GM18909 (cell line): ENCODE data around the gene ZNF415.
A peak's percentile ranks its signal among the peaks of the same experiment; 100 is the strongest.
"Not testable (repeated sequence)": the region's sequence is repeated elsewhere in the genome, so short reads cannot be mapped to it uniquely, and the experiment has no call there.

Source experiments
- ATAC-seq: cut with Tn5 transposase; IDR thresholded peaks from one replicate; pipeline ENCODE4 v1.9.1; 2021; ENCODE audit warnings: mild to moderate bottlenecking; ENCODE audit not compliant: unreplicated experiment, poor library complexity

The ZNF415 gene

DNA sequence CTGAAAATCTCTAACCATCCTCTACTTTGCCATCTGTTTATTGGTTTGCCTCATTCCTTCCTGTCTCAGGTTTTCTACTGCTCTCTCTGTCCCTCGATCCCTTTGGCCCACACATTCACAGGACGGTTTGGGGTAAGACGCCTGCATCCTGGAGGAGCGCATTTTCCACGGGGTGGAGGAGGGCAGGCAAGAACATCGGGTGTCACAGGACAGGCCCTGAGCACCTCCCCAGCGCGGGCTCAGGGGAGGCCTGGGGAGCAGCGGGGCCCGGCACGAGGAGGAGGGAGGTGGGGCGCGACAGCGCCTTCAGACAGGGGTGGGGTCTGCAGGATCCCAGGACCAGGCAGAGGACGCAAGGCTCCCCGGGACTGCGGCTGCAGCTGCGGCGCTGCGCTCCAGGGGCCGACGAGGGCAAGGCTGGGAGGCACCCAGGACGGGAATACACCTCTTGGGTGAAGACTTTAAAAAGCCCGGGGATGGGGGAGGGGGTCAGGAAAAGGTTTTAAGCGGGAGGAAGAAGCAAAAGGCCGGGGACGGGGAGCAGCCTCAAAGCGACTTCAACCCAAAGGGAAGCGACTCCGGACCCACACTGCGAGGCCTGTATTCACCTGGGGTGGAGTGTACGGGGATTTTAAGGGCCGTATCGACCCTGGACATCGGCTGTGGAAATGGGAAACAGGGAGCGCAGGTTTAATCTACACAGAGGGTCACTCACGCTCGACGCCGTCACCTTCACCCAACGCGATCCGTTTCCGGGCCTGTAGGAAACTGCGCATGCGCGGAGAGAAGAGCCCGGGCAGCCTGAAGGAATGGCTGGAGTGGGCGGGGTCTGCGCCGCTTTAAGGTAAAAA, at the start of gene ZNF415:
Gene ZNF415 (minus strand): TSS at position 770 of the 851 bp plus-strand sequence. CDS start 10,234 bp downstream, outside the sequence.
- ATAC-seq: no peak

- ATAC-seq: no peak
Measured at GRCh38 chr19:53182202-53182601, 49.5 kb upstream of the ZNF415 start.

- no peak for ATAC-seq
Measured at GRCh38 chr19:53177986-53178385, 45.3 kb upstream of the ZNF415 start.

- no peak for ATAC-seq
Measured at GRCh38 chr19:53172889-53173288, 40.2 kb upstream of the ZNF415 start.

DNA sequence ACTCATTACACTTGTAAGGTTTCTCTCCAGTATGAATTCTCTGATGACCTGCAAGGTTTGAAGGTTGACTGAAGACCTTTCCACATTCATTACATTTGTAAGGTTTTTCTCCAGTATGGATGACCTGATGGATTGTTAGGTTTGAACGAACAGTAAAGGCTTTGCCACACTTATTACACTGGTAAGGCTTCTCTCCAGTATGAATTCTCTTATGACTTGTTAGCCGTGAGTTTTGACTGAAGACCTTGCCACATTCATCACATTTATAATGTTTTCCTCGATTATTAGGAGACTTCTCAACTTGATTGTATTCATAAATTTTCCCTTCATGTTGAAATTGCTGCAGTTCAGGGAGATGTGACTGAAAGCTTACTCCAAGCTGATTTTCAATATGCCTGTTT, 33.0 kb upstream of the ZNF415 start:
- no peak for ATAC-seq

GRCh38 chr19:53161123-53161522, 28.4 kb upstream of the ZNF415 start:
- no peak for ATAC-seq

- ATAC-seq: no peak
Measured at GRCh38 chr19:53160350-53160749, 27.6 kb upstream of the ZNF415 start.

DNA sequence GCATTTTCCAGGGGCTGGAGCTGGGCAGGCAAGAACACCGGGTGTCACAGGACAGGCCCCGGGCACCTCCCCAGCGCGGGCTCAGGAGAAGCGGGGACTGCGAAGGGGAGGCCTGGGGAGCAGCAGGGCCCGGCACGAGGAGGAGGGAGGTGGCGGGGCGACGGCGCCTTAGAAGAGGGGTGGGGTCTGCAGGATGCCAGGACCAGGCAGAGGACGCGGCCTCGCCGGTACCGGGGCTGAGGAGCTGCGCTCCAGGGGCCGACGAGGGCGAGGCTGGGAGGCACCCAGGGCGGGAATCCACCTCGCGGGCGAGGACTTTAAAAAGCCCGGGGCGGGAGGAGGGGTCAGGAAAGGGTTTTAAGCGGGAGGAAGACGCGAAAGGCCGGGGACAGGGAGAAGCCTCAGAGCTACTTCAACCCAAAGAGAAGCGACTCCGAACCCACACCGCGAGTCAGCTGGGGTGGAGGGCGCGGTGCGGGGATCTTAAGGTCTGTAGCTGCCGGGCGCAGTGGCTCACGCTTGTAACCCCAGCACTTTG, 25.5 kb upstream of the ZNF415 start:
- peak; percentile 24 for ATAC-seq

DNA sequence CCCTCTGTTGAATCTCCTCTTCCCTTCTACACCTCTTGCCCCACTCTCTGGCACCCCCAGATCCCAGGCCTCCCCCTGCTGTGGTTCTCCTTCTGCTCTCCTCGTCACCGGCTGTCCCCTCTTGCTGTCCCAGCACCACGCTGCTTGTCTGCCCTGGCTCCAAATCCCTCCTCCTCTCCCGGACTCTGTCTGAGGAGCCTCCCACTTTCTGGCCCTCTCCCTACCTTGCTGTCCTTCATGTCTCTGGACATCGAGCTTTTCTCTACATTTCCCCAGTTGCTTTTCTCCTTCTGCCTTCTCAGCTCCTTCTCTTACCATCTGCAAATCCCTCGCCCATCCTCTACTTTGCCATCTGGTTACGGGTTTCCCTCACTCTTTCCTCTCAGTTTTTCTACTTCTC, 24.9 kb upstream of the ZNF415 start:
- ATAC-seq: no peak

DNA sequence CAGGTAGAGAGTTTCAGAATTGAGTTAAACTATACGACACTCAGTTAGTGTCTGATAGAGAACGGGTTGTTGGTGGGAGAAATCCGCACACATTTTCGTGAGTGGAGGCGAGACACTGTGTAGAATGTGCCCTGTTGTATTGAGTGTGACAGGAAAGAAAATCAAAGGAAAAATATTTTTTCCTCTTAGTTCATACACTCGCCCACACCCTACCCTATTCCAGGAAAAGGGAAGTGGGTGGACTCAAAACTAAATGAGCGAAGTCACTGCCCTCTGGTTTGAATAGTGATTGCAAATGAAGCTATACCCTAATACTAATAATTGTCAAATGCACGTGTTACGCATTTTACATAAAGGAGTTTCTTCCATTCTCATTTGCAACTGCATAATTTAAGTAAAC, 24.1 kb upstream of the ZNF415 start:
- no peak for ATAC-seq

GRCh38 chr19:53147645-53148044, 14.9 kb upstream of the ZNF415 start:
- ATAC-seq: no peak

DNA sequence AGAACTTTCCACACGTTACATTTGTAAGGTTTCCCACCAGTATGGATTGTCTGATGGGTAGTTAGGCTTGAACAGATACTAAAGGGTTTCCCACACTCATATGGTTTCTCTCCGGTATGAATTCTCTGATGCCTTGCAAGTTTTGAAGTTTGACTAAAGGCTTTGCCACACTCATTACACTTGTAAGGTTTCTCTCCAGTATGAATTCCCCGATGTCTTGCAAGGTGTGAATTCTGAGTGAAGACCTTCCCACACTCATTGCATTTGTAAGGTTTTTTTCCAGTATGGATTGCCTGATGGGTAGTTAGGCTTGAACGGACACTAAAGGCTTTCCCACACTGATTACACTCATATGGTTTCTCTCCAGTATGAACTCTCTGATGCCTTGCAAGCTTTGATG, 7.6 kb upstream of the ZNF415 start:
- ATAC-seq: no peak

DNA sequence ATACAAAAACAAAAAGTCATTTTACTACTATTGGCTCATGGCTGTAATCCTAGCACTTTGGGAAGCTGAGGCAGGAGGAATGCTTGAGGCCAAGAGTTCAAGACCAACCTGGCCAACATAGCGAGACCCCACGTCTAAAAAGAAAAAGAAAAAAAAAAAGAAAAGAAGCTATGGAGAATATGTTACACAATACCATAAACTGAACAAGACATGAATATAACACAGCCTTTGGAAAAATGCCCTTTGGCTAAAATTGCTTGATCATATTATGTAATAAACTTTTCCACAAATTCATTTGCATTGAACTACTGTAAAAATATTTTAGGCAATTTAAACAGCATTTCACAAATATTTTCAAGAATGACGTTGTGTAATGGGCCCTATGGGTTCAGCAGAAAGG, 3.7 kb upstream of the ZNF415 start:
- no peak for ATAC-seq

GRCh38 chr19:53131727-53132126, 983 bp downstream of the ZNF415 start:
- ATAC-seq: no peak

- ATAC-seq: no peak
Measured at GRCh38 chr19:53131085-53131590, 1.6 kb downstream of the ZNF415 start.

DNA sequence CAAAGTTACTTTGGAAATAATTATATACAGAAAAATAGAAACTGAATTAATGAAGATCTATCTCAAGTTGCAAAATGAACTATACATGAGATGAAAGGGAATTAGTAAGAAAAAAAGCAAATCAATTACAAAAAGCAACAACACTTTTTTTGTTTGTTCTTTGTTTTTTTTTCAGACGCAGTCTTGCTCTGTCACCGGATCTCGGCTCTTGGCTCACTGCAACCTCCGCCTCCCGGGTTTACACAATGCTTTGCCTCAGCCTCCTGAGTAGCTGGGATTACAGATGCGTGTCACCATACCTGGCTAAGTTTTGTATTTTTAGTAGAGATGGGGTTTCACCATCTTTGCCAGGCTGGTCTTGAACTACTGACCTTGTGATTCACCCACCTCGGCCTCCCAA, 2.2 kb downstream of the ZNF415 start:
- ATAC-seq: no peak

- ATAC-seq: not testable (repeated sequence)
Measured at GRCh38 chr19:53126733-53127526, 5.8 kb downstream of the ZNF415 start.

DNA sequence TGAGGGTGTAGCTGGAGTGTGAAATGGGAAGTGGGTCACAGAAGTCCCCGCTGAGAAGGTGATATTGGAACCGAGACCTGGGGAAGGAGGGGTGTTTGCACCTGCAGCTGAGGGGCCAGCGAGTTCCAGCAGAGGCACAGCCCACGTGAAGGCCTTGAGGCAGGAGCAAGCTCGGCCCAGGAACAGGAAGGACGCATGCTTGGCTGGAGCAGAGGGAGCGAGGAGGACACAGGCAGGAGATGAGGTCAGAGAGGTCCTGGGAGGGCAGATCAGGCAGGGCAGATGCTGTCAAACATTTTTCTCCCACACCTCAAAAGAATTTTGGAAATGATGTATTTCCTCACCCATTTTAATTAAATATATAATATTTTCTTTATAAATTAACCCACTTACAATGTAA, 9.3 kb downstream of the ZNF415 start:
- no peak for ATAC-seq

- no peak for ATAC-seq
Measured at GRCh38 chr19:53112286-53112685, 20.4 kb downstream of the ZNF415 start.

DNA sequence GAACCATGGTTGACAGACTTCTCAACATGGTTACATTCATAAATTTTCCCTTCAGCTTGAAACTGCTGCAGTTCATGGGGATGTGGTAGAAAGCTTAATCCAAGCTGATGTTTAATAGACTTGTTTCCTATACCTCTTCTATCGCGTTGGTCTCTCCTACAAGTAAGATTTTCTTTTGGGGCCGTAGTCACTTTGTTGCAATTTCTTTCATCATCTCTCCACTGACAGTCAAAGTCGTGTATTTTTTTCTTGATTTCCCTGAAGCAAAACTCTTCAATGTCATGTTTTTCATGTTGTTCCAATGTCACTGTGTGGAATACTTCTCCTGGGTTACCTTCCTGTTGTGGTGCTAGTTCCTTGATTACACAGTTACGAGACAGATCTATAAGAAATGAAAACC, 23.2 kb downstream of the ZNF415 start:
- no peak for ATAC-seq
